H1 (cell line): Measurements from ENCODE around the gene UMAD1. TPM values are rescaled to one million over a fixed set of nuclear protein-coding genes. Genes with fewer than 3 reads are reported as not detected.

Experiments used
- CTCF ChIA-PET: fragments of 300-600 bp; sonication (Branson Sonifier 250); formaldehyde crosslinking; loops from one replicate; lab custom pipeline; 2021; ENCODE audit not compliant: partially characterized antibody; lab: Charles Lee
- POLR2A ChIA-PET: fragments of 300-600 bp; sonication (Branson Sonifier 250); formaldehyde crosslinking; loops from one replicate; lab custom pipeline; 2021; ENCODE audit warnings: inconsistent platforms; ENCODE audit not compliant: partially characterized antibody; lab: Charles Lee
- DNase-seq, 2 experiments: peaks; one replicate each; pipeline versions ENCODE4 v3.0.0 to v3.0.0-alpha.2; 2010 to 2022; ENCODE audit warnings: low spot score in 2 of 2, low read depth in 1 of 2, mixed read lengths in 1 of 2
- FAIRE-seq: peaks from 2 replicates; lab custom pipeline; 2011; peaks lifted over from hg19 to GRCh38; lab: Jason Lieb, UNC
- H2AFZ ChIP-seq: 2 replicates; pipeline ENCODE4 v1.8.1; 2012; ENCODE audit warnings: low read length, inconsistent platforms
- H2AK5ac ChIP-seq: 2 replicates; pipeline ENCODE4 v1.6.1; 2013; ENCODE audit warnings: low read depth, low read length
- H2BK120ac ChIP-seq: replicated peaks from 2 replicates; pipeline ENCODE3; 2013; ENCODE audit warnings: low read depth, low read length, inconsistent platforms
- H2BK12ac ChIP-seq: 2 replicates; pipeline ENCODE4 v1.6.1; 2013; ENCODE audit warnings: low read depth, low read length
- H2BK15ac ChIP-seq: 2 replicates; pipeline ENCODE4 v1.6.1; 2013; ENCODE audit warnings: low read length
- H2BK20ac ChIP-seq: 2 replicates; pipeline ENCODE4 v1.6.1; 2013; ENCODE audit warnings: low read length
- H2BK5ac ChIP-seq: 2 replicates; pipeline ENCODE4 v1.6.1; 2013; ENCODE audit warnings: low read depth, low read length
- H3K14ac ChIP-seq: 2 replicates; pipeline ENCODE4 v1.6.1; 2013; ENCODE audit warnings: inconsistent platforms; ENCODE audit not compliant: insufficient read length
- H3K18ac ChIP-seq: 2 replicates; pipeline ENCODE4 v1.6.1; 2013; ENCODE audit warnings: low read length; ENCODE audit errors: extremely low read depth
- H3K23ac ChIP-seq: 2 replicates; pipeline ENCODE4 v1.6.1; 2013; ENCODE audit warnings: inconsistent platforms; ENCODE audit not compliant: insufficient read length
- H3K23me2 ChIP-seq: 2 replicates; pipeline ENCODE4 v1.6.1; 2013; ENCODE audit warnings: low read depth, low read length
- H3K27ac ChIP-seq: 2 replicates; pipeline ENCODE4 v1.6.1; 2011; ENCODE audit warnings: low read depth, low read length, inconsistent platforms
- H3K27me3 ChIP-seq, 4 experiments: replicated peaks in 1 of 4; 1 replicate in 1 of 4; 2 replicates in 3 of 4; pipeline versions ENCODE4 v1.6.1 to v1.8.1; 2011 to 2013; ENCODE audit warnings: low read length in 3 of 4, mild to moderate bottlenecking in 3 of 4, inconsistent platforms in 2 of 4, mixed read lengths in 2 of 4, moderate library complexity in 1 of 4; ENCODE audit not compliant: control insufficient read depth in 3 of 4, insufficient read depth in 3 of 4; ENCODE audit errors: extremely low read depth in 1 of 4
- H3K36me3 ChIP-seq, 4 experiments: 2 replicates each; pipeline versions ENCODE4 v1.6.1 to v1.8.1; 2011 to 2013; ENCODE audit warnings: mild to moderate bottlenecking in 4 of 4, low read length in 3 of 4, moderate library complexity in 2 of 4, control low read depth in 1 of 4, inconsistent platforms in 1 of 4; ENCODE audit not compliant: insufficient read depth in 4 of 4, control insufficient read depth in 2 of 4
- H3K4ac ChIP-seq: replicated peaks from 2 replicates; pipeline ENCODE3; 2013; ENCODE audit warnings: low read length, low read depth, mixed read lengths, inconsistent platforms; ENCODE audit not compliant: insufficient read length
- H3K4me1 ChIP-seq, 4 experiments: replicated peaks in 1 of 4; 1 replicate in 1 of 4; 2 replicates in 3 of 4; pipeline versions ENCODE4 v1.6.1 to v1.8.1; 2011 to 2013; ENCODE audit warnings: low read length in 3 of 4, inconsistent platforms in 2 of 4, mixed read lengths in 1 of 4; ENCODE audit not compliant: insufficient read depth in 4 of 4, control insufficient read depth in 3 of 4
- H3K4me2 ChIP-seq, 2 experiments: 2 replicates each; pipeline versions ENCODE4 v1.6.1 to v1.8.1; 2011 to 2013; ENCODE audit warnings: low read depth in 2 of 2, low read length in 2 of 2, control low read depth in 1 of 2, inconsistent platforms in 1 of 2, mild to moderate bottlenecking in 1 of 2; ENCODE audit not compliant: insufficient read depth in 1 of 2
- H3K4me3 ChIP-seq, 4 experiments: fragments of 200-600, 300-600 bp in 1 of 4; sonication (generic), shearing (Covaris generic), sonication (Bioruptor Twin) in 1 of 4; 2 replicates each; pipeline versions ENCODE4 v1.5.1 to v1.8.1; 2011 to 2016; ENCODE audit warnings: low read length in 4 of 4, low read depth in 3 of 4, control low read depth in 2 of 4, inconsistent platforms in 2 of 4, mild to moderate bottlenecking in 2 of 4, mixed read lengths in 1 of 4, moderate library complexity in 1 of 4; ENCODE audit not compliant: insufficient read depth in 2 of 4; ENCODE audit errors: extremely low read depth in 1 of 4
- H3K56ac ChIP-seq: replicated peaks from 2 replicates; pipeline ENCODE3; 2013; ENCODE audit warnings: low read depth, mild to moderate bottlenecking, mixed read lengths, low read length, inconsistent platforms; ENCODE audit not compliant: insufficient read length
- H3K79me1 ChIP-seq: 2 replicates; pipeline ENCODE4 v1.6.1; 2013; ENCODE audit warnings: low read depth, low read length, control low read depth
- H3K79me2 ChIP-seq, 2 experiments: 2 replicates each; pipeline versions ENCODE4 v1.6.1 to v1.8.1; 2012 to 2013; ENCODE audit warnings: low read length in 2 of 2, mild to moderate bottlenecking in 2 of 2, inconsistent platforms in 1 of 2; ENCODE audit not compliant: insufficient read depth in 2 of 2, control insufficient read depth in 1 of 2
- H3K9ac ChIP-seq, 4 experiments: replicated peaks in 1 of 4; 1 replicate in 1 of 4; 2 replicates in 3 of 4; pipeline versions ENCODE4 v1.6.1 to v1.8.1; 2011 to 2013; ENCODE audit warnings: low read depth in 3 of 4, low read length in 3 of 4, control low read depth in 2 of 4, mild to moderate bottlenecking in 2 of 4, moderate library complexity in 2 of 4, inconsistent platforms in 1 of 4; ENCODE audit errors: extremely low read depth in 1 of 4
- H3K9me3 ChIP-seq, 2 experiments: 2 replicates each; pipeline versions ENCODE4 v1.6.1 to v1.8.1; 2012 to 2013; ENCODE audit warnings: mild to moderate bottlenecking in 2 of 2, moderate library complexity in 2 of 2, control low read depth in 1 of 2, inconsistent platforms in 1 of 2, low read depth in 1 of 2, low read length in 1 of 2, mixed read lengths in 1 of 2; ENCODE audit not compliant: insufficient read depth in 2 of 2
- H4K20me1 ChIP-seq, 2 experiments: replicated peaks in 1 of 2; 2 replicates each; pipeline versions ENCODE3 to v1.8.1; 2011 to 2013; ENCODE audit warnings: inconsistent platforms in 2 of 2, low read length in 2 of 2, mild to moderate bottlenecking in 1 of 2; ENCODE audit not compliant: insufficient read depth in 2 of 2, control insufficient read depth in 1 of 2
- H4K5ac ChIP-seq: 2 replicates; pipeline ENCODE4 v1.6.1; 2013; ENCODE audit warnings: low read length, low read depth, mixed read lengths, inconsistent platforms; ENCODE audit not compliant: insufficient read length
- H4K8ac ChIP-seq: 2 replicates; pipeline ENCODE4 v1.8.0; 2013; ENCODE audit warnings: mild to moderate bottlenecking, moderate library complexity, low read length, inconsistent platforms; ENCODE audit not compliant: insufficient read depth; ENCODE audit errors: extremely low read depth
- H4K91ac ChIP-seq: replicated peaks from 2 replicates; pipeline ENCODE3; 2013; ENCODE audit warnings: low read length, mixed read lengths, inconsistent platforms; ENCODE audit not compliant: insufficient read length
- E2F6 ChIP-seq: IDR thresholded peaks from 2 replicates; pipeline ENCODE4 v1.6.1; 2012; ENCODE audit warnings: inconsistent platforms
- MAFK ChIP-seq: IDR thresholded peaks from 2 replicates; pipeline ENCODE4 v1.6.1; 2012; ENCODE audit warnings: low read depth, mild to moderate bottlenecking, improper control_type of control experiment, low read length
- RFX5 ChIP-seq: IDR thresholded peaks from 2 replicates; pipeline ENCODE4 v1.6.1; 2011; ENCODE audit warnings: low read depth, low read length, improper control_type of control experiment, borderline replicate concordance
- SUZ12 ChIP-seq: fragments of 200-600 bp; sonication (generic); IDR thresholded peaks from 2 replicates; pipeline ENCODE4 v1.6.1; 2012; ENCODE audit warnings: mild to moderate bottlenecking, inconsistent platforms, low read length, moderate library complexity, mixed read lengths
- WGBS, 2 experiments: shearing (Covaris generic) in 1 of 2; methylation state at CpG; one replicate each; pipeline versions ENCODE4 v1.1.6 to v1.1.7; 2013 to 2015; ENCODE audit warnings: low lambda C conversion rate in 2 of 2, mixed read lengths in 2 of 2, inconsistent platforms in 1 of 2, low coverage in 1 of 2, missing lambda C conversion rate in 1 of 2; ENCODE audit not compliant: insufficient replicate concordance in 2 of 2, insufficient coverage in 1 of 2, insufficient read length in 1 of 2; ENCODE audit errors: extremely low coverage in 1 of 2, missing lambda C conversion rate in 1 of 2; 5-methylcytosine and 5-hydroxymethylcytosine counted together
- polyA plus RNA-seq, 7 experiments: library from polyadenylated mRNA; depleted of rRNA in 3 of 7; stranded (reverse) in 5 of 7; unstranded in 2 of 7; fragments of >200 nt in 5 of 7; fragments of 200-250 nt in 2 of 7; gene quantifications; 1 replicate in 5 of 7; 2 replicates in 1 of 7; 4 replicates in 1 of 7; pipeline versions ENCODE4 v1.2.1 to v1.2.3, GENCODE V29; 2011 to 2013; ENCODE audit warnings: missing spikeins in 2 of 7, mixed read lengths in 2 of 7
- total RNA-seq: library from RNA; stranded (reverse); fragmentation: NEBNext Ultra II Directional; extraction: Animal tissue kit (Norgen Biotek cat#: 25700); gene quantifications from 2 replicates; pipeline ENCODE4 v1.2.1, GENCODE V29; 2021

UMAD1 gene
- total and polyA plus RNA-seq, 2 of the 8 experiments (the other 6 are each of a cell fraction or from before 2014, with no cell fraction given): 10.4 to 12.3 TPM

DNA sequence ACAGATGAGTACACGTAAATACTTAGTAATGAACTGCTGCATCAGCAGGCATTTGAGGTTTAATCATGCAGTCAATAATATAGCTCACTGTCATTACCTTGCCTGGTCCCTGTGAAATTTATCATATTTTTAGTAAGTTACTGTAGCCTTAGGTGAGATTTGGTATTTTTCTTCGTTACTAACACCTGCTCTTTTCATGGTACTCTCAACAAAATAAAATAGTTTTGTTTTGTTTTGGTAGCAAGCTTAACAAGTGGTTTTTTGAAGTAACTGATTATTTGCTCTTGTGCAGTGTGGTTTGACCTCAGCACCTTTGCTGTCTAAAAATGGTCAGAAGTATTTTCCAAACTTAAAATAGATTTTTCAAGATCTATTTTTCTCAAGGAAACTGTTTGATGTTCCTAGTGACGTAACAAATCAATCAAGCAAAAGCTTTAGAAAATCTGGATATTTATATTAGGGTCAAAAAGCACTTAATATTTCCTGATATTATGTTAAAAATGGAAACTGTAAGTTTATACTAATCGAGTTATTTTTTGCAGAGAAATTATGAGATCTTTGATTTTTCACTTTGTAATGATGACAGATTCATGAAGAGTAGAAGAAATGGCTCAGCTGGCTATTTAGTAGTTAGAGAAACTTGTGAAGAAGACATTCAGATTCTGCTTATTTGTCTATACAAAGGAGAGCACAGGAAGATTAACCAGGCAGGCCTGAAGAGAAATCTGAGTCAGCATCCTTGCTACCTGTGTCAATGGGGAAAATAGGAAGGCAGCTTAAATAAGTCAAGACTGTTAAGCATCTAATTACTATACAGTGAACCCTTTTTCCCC, 98.9 kb downstream of the UMAD1 start:
- Histone ChIP-seq H2BK120ac (no peak overlapping the region), H3K23me2 (no peaks in the 10 kb centered on the region), H3K4ac (no peak overlapping the region), H3K79me1 (no peaks in the 10 kb centered on the region), H3K9ac (no peak overlapping the region), H4K91ac (no peak overlapping the region), H3K56ac (no peak overlapping the region), H2BK20ac (no peak overlapping the region), H4K8ac (no peak overlapping the region), H3K4me2 (no peak overlapping the region), H3K27ac (no peak overlapping the region), H3K27me3 (no peaks in the 10 kb centered on the region), H3K18ac (no peak overlapping the region), H2AK5ac (no peak overlapping the region), H3K23ac (no peak overlapping the region), H2BK12ac (no peak overlapping the region), H4K20me1 (no peaks in the 10 kb centered on the region), H3K36me3 (no peaks in the 10 kb centered on the region), H3K14ac (no peak overlapping the region), H2AFZ (no peak overlapping the region), H4K5ac (no peak overlapping the region), H2BK15ac (no peak overlapping the region), H3K9me3 (no peaks in the 10 kb centered on the region; a peak in 1 of 4 replicates), H3K4me1 (peaks cover 0 to 7% (median 3%) of the 10 kb centered on the region in 4 experiments; a peak in 1 of 7 replicates), H2BK5ac (no peak overlapping the region), H3K4me3 (no peak overlapping the region), H3K79me2 (no peaks in the 10 kb centered on the region)
- no peak for TF ChIP-seq RFX5
- 0 out of 2 replicates have a peak, but pooled peaks have one; percentile 56 for TF ChIP-seq MAFK
- TF ChIP-seq SUZ12: no peak
- TF ChIP-seq E2F6: no peak
- DNase-seq (no peak), FAIRE-seq (no peak)
- POLR2A ChIA-PET: interaction anchor here (0.6 to 1.1 kb wide), 2 partner anchors 12 to 153 kb away, joined by 3 read pairs; no protein-coding TSS in a partner anchor
- 91% methylated on average over 4 of the region's 4 CpGs; no CpG with 5 or more reads in 1 of the 2 experiments for WGBS, 2 experiments
- CTCF ChIA-PET: interaction anchor here (1.0 to 2.0 kb wide), 4 partner anchors 9 to 475 kb away, joined by 4 read pairs; no protein-coding TSS in a partner anchor
